ENCODE data around the gene VPS13A.
"Not testable (repeated sequence)": the region's sequence is repeated elsewhere in the genome, so short reads cannot be mapped to it uniquely, and the experiment has no call there.

DNA sequence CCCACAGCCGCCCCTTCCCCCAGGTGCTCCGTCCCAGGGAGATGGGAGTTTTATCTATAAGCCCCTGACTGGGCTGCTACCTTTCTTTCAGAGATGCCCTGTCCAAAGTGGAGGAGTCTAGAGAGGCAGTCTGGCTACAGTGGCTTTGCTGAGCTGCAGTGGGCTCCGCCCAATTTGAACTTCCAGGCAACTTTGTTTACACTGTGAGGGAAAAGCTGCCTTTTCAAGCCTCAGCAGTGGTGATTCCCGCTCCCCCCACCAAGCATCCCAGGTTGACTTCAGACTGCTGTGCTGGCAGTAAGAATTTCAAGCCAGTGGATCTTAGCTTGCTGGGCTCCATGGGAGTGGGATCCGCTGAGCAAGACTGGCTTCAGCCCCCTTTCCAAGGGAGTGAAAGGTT lies 90.4 kb downstream of the VPS13A start:
- TF ChIP-seq POLR2AphosphoS5 (IDR thresholded peaks at IDR 0.05; ENCODE audit: control insufficient read depth, insufficient read depth, low read depth, low read length), result not testable (repeated sequence)
- TF ChIP-seq, protein P1, sequence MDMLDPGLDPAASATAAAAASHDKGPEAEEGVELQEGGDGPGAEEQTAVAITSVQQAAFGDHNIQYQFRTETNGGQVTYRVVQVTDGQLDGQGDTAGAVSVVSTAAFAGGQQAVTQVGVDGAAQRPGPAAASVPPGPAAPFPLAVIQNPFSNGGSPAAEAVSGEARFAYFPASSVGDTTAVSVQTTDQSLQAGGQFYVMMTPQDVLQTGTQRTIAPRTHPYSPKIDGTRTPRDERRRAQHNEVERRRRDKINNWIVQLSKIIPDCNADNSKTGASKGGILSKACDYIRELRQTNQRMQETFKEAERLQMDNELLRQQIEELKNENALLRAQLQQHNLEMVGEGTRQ (CRISPR knock-in tag; IDR thresholded peaks at IDR 0.05), result not testable (repeated sequence)

Measured in K562 (cell line).